Skeletal muscle tissue (tissue), 4 donors: ENCODE measurements around the gene SLC1A2. TPM values are rescaled to one million over a fixed set of nuclear protein-coding genes. Genes with fewer than 3 reads are reported as not detected.

Source experiments
- H3K27ac ChIP-seq: one replicate; pipeline ENCODE4 v1.7.0; 2013; ENCODE audit warnings: mild to moderate bottlenecking, low read depth, low read length, inconsistent platforms
- H3K27me3 ChIP-seq, 3 donors: one replicate each; pipeline ENCODE4 v1.7.0; 2013; ENCODE audit warnings: low read length in 3 of 3; ENCODE audit not compliant: control insufficient read depth in 3 of 3, insufficient read depth in 3 of 3
- H3K36me3 ChIP-seq, 3 donors: one replicate each; pipeline ENCODE4 v1.7.0; 2013; ENCODE audit warnings: low read length in 3 of 3; ENCODE audit not compliant: control insufficient read depth in 3 of 3, insufficient read depth in 3 of 3
- H3K4me1 ChIP-seq, 3 donors: one replicate each; pipeline ENCODE4 v1.7.0; 2013; ENCODE audit warnings: low read length in 3 of 3, mild to moderate bottlenecking in 3 of 3; ENCODE audit not compliant: control insufficient read depth in 3 of 3, insufficient read depth in 3 of 3
- H3K4me3 ChIP-seq, 3 donors: one replicate each; pipeline ENCODE4 v1.7.0; 2013; ENCODE audit warnings: low read length in 3 of 3
- H3K9ac ChIP-seq, 3 donors: one replicate each; pipeline ENCODE4 v1.7.0; 2013; ENCODE audit warnings: low read length in 3 of 3, mild to moderate bottlenecking in 3 of 3, moderate library complexity in 2 of 3, low read depth in 1 of 3
- H3K9me3 ChIP-seq, 3 donors: one replicate each; pipeline ENCODE4 v1.7.0; 2013; ENCODE audit warnings: low read length in 3 of 3; ENCODE audit not compliant: control insufficient read depth in 3 of 3
- total RNA-seq: library from RNA; depleted of rRNA; stranded (reverse); fragments of >200 nt; gene quantifications from one replicate; pipeline ENCODE4 v1.2.3, GENCODE V29; 2014
- donor health status: Osteomylitis.

The SLC1A2 gene
- total RNA-seq, 1 donor from 2014 or later, result 1.6 TPM

DNA sequence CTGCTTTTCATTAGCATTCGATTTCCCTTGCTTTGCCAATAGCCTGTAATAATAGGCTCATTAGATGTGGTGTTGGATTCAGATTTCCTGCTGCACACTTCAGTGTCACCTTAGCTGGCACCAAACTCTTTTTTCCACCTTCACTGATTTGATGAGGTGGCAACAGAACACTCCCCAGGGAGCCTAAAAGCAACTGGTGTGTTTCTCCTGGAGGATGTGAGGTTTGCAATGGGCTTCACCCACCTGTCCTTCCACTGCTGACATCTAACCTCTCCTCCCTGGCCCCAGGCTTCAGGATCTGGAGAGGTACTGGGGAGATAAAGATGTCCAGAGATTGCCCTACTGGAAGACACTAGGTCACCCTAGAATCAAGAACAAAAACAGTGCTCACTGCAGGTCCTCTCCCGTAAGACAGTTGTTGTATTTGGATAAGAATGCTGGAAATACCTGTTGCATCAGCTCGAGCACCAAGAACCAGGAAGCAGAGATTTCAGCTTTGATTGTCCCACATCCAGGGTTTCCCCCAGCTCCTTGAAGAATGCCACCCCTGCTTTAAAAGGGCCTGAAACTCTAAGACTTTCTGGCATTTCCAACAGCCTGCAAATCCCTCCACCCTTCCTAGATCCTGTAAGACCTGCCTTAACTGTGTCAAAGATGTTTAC is 96.9 kb downstream of the SLC1A2 start:
- peaks cover 3 to 14% (median 9%) of the 10 kb centered on the region in 3 donors for H3K4me1 ChIP-seq
- no peak overlapping the region for H3K9ac ChIP-seq

GRCh38 chr11:35321532-35322317 is 97.6 kb downstream of the SLC1A2 start:
- Histone ChIP-seq H3K27me3 (no peaks in the 10 kb centered on the region), H3K9ac (no peak overlapping the region), H3K27ac (no peak overlapping the region), H3K9me3 (no peaks in the 10 kb centered on the region), H3K4me1 (peaks cover 3 to 18% (median 9%) of the 10 kb centered on the region in 3 donors), H3K4me3 (no peak overlapping the region), H3K36me3 (no peaks in the 10 kb centered on the region)

More for the DNA sequence above, 96.9 kb downstream of the SLC1A2 start:
- Histone ChIP-seq H3K9me3 (no peaks in the 10 kb centered on the region), H3K27ac (no peak overlapping the region), H3K27me3 (no peaks in the 10 kb centered on the region), H3K4me3 (no peak overlapping the region), H3K36me3 (no peaks in the 10 kb centered on the region)

DNA sequence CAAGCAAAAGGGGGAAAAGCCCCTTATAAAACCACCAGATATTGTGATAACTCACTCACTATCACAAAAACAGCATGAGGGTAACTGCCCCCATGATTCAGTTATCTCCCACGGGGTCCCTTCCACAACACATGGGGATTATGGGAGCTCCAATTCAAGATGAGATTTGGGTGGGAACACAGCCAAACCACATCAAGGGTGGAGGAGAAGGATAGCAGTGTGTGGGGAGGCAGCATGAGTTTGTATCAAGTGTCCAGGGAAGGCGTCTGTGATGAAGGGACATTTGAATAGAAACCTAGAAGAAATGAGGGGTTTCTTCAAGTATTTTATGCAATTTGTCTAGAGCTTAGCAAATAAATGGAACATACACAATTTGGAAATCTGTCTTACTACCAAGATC is 98.2 kb downstream of the SLC1A2 start:
- no peak overlapping the region for H3K27ac ChIP-seq
- no peaks in the 10 kb centered on the region for H3K9me3 ChIP-seq
- H3K27me3 ChIP-seq, result no peaks in the 10 kb centered on the region
- H3K4me1 ChIP-seq, result peaks cover 3 to 18% (median 9%) of the 10 kb centered on the region in 3 donors
- no peak overlapping the region for H3K4me3 ChIP-seq
- no peaks in the 10 kb centered on the region for H3K36me3 ChIP-seq
- no peak overlapping the region for H3K9ac ChIP-seq

DNA sequence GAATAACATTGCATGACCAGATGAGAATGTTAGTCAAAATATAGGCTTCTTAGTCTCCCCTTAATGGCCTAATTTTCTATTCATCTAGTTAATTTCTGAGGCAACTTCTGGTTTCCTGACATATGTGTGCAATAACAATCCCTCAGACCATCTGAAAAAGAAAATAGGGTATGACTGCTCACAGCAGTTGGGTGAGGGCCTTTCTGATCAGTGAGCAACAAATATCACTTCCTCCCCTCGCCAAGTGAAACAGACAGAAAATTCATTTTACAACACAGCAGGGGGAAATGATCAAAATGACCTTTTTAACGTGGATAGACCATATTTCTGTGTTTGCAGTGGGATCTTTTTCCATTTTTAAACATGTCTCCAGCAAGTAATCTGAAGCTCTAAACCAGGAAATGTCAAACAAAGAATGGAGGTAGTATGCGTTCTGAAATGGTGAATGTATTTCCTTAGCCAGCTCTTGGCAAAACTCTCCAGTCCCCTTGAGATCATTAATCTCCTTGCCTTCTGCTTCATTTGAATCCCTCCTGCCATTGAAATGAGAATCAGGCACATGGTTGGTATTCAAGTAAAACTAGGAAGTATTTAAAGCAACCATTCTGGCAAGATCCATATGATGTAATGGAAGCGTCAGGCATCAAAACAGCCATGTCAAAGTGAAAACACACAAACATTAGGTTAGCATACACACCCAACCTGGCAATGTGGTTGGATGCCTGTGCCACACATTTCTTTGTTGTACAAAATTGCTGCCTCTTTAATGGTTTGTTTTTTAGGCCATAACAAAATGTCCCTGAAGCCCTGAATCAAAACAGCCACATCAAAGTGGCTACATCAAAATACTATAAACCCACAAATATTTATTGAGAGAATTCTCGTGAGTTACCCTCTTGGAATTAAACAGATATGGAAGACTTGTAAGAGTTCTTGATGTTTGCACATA is 100.1 kb downstream of the SLC1A2 start:
- no peak overlapping the region for H3K27ac ChIP-seq
- no peak overlapping the region for H3K9ac ChIP-seq
- H3K9me3 ChIP-seq, result no peaks in the 10 kb centered on the region
- H3K27me3 ChIP-seq, result no peaks in the 10 kb centered on the region
- peaks cover 3 to 18% (median 9%) of the 10 kb centered on the region in 3 donors for H3K4me1 ChIP-seq
- no peak overlapping the region for H3K4me3 ChIP-seq
- no peaks in the 10 kb centered on the region for H3K36me3 ChIP-seq

DNA sequence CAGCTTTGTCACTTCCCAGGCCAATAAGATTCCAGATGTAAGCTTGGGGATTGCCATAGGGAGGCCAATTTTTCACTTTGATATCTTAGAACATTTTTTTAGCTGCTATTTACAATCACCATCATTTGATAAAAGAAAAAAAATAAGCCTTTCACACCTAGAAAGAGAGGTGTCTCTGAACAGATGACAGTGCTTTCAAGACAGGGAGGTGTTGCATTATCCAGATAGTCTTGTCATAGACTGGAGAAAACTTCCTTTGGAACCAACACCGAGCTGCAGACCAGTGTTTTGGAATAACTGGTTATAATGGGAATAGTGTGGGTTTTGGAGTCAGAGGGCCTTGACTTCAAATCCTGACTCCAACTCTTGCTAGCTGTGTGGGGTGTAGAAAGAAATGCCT is 101.0 kb downstream of the SLC1A2 start:
- Histone ChIP-seq H3K36me3 (no peaks in the 10 kb centered on the region), H3K27ac (no peak overlapping the region), H3K9me3 (no peaks in the 10 kb centered on the region), H3K27me3 (no peaks in the 10 kb centered on the region), H3K9ac (no peak overlapping the region), H3K4me1 (peaks cover 8 to 23% (median 9%) of the 10 kb centered on the region in 3 donors), H3K4me3 (no peak overlapping the region)

DNA sequence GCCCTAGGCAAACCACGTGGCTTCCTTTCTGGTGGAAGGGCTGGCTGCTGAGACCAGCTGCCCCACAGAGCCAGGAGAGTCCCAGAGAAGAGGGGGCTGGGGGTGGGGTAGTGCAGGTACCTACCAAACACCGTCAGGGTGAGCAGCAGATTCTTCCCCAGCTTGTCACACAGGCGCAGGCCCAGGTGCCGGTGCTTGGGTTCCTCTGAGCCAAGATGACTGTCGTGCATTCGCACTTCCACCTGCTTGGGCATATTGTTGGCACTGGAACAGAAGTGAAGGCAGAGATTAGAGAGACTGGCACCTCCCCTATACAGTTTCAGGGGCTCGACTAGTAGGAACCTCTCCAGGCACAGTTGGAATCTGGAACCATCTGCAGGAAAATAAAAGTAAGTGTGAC is 102.1 kb downstream of the SLC1A2 start:
- Histone ChIP-seq H3K9ac (no peak overlapping the region), H3K36me3 (no peaks in the 10 kb centered on the region)

DNA sequence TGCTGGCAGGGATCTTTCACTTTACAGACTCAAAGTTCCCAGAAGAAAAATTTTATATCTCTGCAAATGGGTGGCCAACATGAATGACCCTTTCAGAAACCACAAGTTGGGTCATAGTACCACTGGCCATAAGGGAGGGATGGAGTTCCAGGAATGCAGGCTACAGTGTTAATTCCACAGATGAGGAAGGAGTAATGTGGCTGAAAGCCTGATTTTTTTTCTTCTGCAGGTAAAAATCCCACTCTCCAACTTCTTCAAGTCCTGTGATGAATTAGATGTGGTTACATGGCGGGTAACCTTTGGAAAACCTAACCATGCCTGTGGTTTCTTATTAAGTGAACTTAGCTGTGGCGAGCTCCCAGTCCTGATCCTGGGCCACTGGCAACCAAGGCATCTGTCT is 103.2 kb downstream of the SLC1A2 start:
- Histone ChIP-seq H3K36me3 (no peaks in the 10 kb centered on the region), H3K27me3 (no peaks in the 10 kb centered on the region), H3K4me3 (no peak overlapping the region), H3K9ac (no peak overlapping the region), H3K4me1 (peaks cover 2 to 13% (median 5%) of the 10 kb centered on the region in 3 donors), H3K9me3 (no peaks in the 10 kb centered on the region), H3K27ac (no peak overlapping the region)

More for the DNA sequence above, 102.1 kb downstream of the SLC1A2 start:
- H3K4me3 ChIP-seq, result no peak overlapping the region
- no peaks in the 10 kb centered on the region for H3K27me3 ChIP-seq
- peaks cover 5 to 21% (median 5%) of the 10 kb centered on the region in 3 donors for H3K4me1 ChIP-seq
- no peak overlapping the region for H3K27ac ChIP-seq
- no peaks in the 10 kb centered on the region for H3K9me3 ChIP-seq

GRCh38 chr11:35313760-35314153 is 105.6 kb downstream of the SLC1A2 start:
- H3K4me3 ChIP-seq, result no peak overlapping the region
- no peak overlapping the region for H3K9ac ChIP-seq
- H3K27ac ChIP-seq, result no peak overlapping the region
- no peaks in the 10 kb centered on the region for H3K36me3 ChIP-seq
- H3K4me1 ChIP-seq, result peaks cover 0 to 13% (median 5%) of the 10 kb centered on the region in 3 donors
- H3K27me3 ChIP-seq, result no peaks in the 10 kb centered on the region
- H3K9me3 ChIP-seq, result no peaks in the 10 kb centered on the region

GRCh38 chr11:35313066-35313759 is 106.1 kb downstream of the SLC1A2 start:
- Histone ChIP-seq H3K9ac (no peak overlapping the region), H3K27me3 (no peaks in the 10 kb centered on the region), H3K9me3 (no peaks in the 10 kb centered on the region), H3K27ac (no peak overlapping the region), H3K4me3 (no peak overlapping the region), H3K36me3 (no peaks in the 10 kb centered on the region), H3K4me1 (peaks cover 0 to 13% (median 5%) of the 10 kb centered on the region in 3 donors)
